ENCODE results near the gene SF1. TPM values are rescaled to one million over a fixed set of nuclear protein-coding genes. Genes with fewer than 3 reads are reported as not detected.

SF1 gene
- total and polyA plus RNA-seq, 2 of the 4 experiments (the other 2 are of a cell fraction), result 56.8 to 88.0 TPM

- H3K4ac ChIP-seq (ENCODE audit: low read depth, low read length), result no peak overlapping the region
- H2BK20ac ChIP-seq (ENCODE audit: low read depth, low read length), result no peak overlapping the region
- H3K56ac ChIP-seq (ENCODE audit: extremely low read depth, insufficient read depth, low read length), result no peak overlapping the region
- no peak overlapping the region for H3K4me2 ChIP-seq (ENCODE audit: low read depth, low read length)
- H3K9me1 ChIP-seq (ENCODE audit: insufficient read depth, low read length), result no peaks in the 10 kb centered on the region
- no peak overlapping the region for H3K14ac ChIP-seq (replicated peaks; ENCODE audit: low read depth, low read length)
- POLR2A ChIA-PET (ENCODE audit: unreplicated experiment), result no interaction called here
- no peak overlapping the region for H2BK5ac ChIP-seq (ENCODE audit: low read depth, low read length, poor library complexity, severe bottlenecking)
- no peak overlapping the region for H2AFZ ChIP-seq (replicated peaks; ENCODE audit: low read length, poor library complexity)
- CTCF ChIA-PET, result no interaction called here
- no peaks in the 10 kb centered on the region for H3K9me3 ChIP-seq (ENCODE audit: control insufficient read depth, insufficient read depth, low read length)
- H3K4me3 ChIP-seq (ENCODE audit: insufficient read depth, low read depth, low read length), result no peak overlapping the region
- H4K20me1 ChIP-seq (ENCODE audit: insufficient read depth, low read length), result no peaks in the 10 kb centered on the region
- H3K23ac ChIP-seq (ENCODE audit: low read depth, low read length), result no peak overlapping the region
- WGBS, 2 experiments (ENCODE audit: extremely low coverage in 2 of 2, insufficient read length in 1 of 2), result 93% methylated on average over 6 of the region's 10 CpGs; no CpG with 5 or more reads in 1 of the 2 experiments
- peaks cover 32% of the 10 kb centered on the region for H3K36me3 ChIP-seq (ENCODE audit: control insufficient read depth, insufficient read depth, low read length)
- no peaks in the 10 kb centered on the region for H3K4me1 ChIP-seq (ENCODE audit: control insufficient read depth, insufficient read depth, low read length)
- no peak overlapping the region for H4K8ac ChIP-seq (ENCODE audit: low read depth in 2 of 2, low read length in 2 of 2)
- H2BK120ac ChIP-seq (ENCODE audit: low read depth, low read length), result no peak overlapping the region
- intact Hi-C loops (cut with micrococcal nuclease) (no loop called here), in situ Hi-C loops (cut with MboI; ENCODE audit: low sequenced_read_pairs) (no loop called here), dilution Hi-C loops (cut with HindIII; ENCODE audit: low sequenced_read_pairs, unreplicated experiment) (no loop called here)
- BruUV-seq (replicated peaks), result no TSS peak
- no peak overlapping the region for H3K27ac ChIP-seq (ENCODE audit: insufficient read depth, low read length)
- no peak overlapping the region for H2BK15ac ChIP-seq (ENCODE audit: low read depth, low read length)
- no peak overlapping the region for H2AK9ac ChIP-seq (replicated peaks; ENCODE audit: low read depth, low read length, poor library complexity)
- H4K5ac ChIP-seq (ENCODE audit: low read depth, low read length), result no peak overlapping the region
- H4K91ac ChIP-seq (ENCODE audit: insufficient read depth, low read depth, low read length), result no peak overlapping the region
- no peaks in the 10 kb centered on the region for H3K79me1 ChIP-seq (ENCODE audit: low read depth in 1 of 2, low read length in 2 of 2)
- H3K27me3 ChIP-seq (ENCODE audit: control insufficient read depth, insufficient read depth, low read length), result no peaks in the 10 kb centered on the region
- TF ChIP-seq MAZ (IDR thresholded peaks at IDR 0.05; ENCODE audit: borderline replicate concordance, low read depth, low read length) (no peak), BHLHE40 (IDR thresholded peaks at IDR 0.05; ENCODE audit: low read depth, low read length) (no peak), MAFK (IDR thresholded peaks at IDR 0.05; ENCODE audit: low read depth, low read length) (no peak), ELK1 (IDR thresholded peaks at IDR 0.05; ENCODE audit: borderline replicate concordance, low read depth, low read length) (no peak)
- no peak overlapping the region for H2AK5ac ChIP-seq (ENCODE audit: low read depth, low read length)
- H3K9ac ChIP-seq (ENCODE audit: low read depth, low read length), result no peak overlapping the region
- H3K18ac ChIP-seq (ENCODE audit: low read depth, low read length), result no peak overlapping the region
- DNase-seq, result no peak
- no peak for ATAC-seq (ENCODE audit: low read depth)
These were observed 16.2 kb upstream of the SF1 start for GRCh38 chr11:64794526-64794925.
